IMR-90 (cell line): Measurements from ENCODE around the gene GPRC5D. TPM values are rescaled to one million over a fixed set of nuclear protein-coding genes. Genes with fewer than 3 reads are reported as not detected.
A peak's percentile ranks its signal among the peaks of the same experiment; 100 is the strongest.

Source experiments
- ATAC-seq: fragments of 200-7000 bp; cut with Tn5 transposase; 2 replicates; pipeline ENCODE4 v1.9.1; 2020; ENCODE audit warnings: low read depth, mild to moderate bottlenecking, moderate library complexity
- BruUV-seq: library from RNA; stranded (reverse); fragments of 400-500 nt; replicated peaks from 2 replicates; lab custom pipeline; 2021; lab: Mats Ljungman, UMichigan
- CTCF ChIA-PET: fragments of 300-600 bp; formaldehyde crosslinking; extraction: SDS; loops from one replicate; lab custom pipeline; 2021; ENCODE audit warnings: antibody characterized with exemption; lab: Yijun Ruan, JAX
- POLR2A ChIA-PET: fragments of 300-600 bp; sonication (Branson Sonifier 250); formaldehyde crosslinking; loops from one replicate; lab custom pipeline; 2022; ENCODE audit warnings: antibody characterized with exemption; ENCODE audit not compliant: unreplicated experiment; lab: Charles Lee
- DNase-seq: peaks from one replicate; pipeline ENCODE4 v3.0.0; 2013
- H2AFZ ChIP-seq: replicated peaks from 2 replicates; pipeline ENCODE3; 2013; ENCODE audit warnings: low read length, mild to moderate bottlenecking; ENCODE audit not compliant: poor library complexity
- H2AK5ac ChIP-seq: 2 replicates; pipeline ENCODE4 v1.6.1; 2013; ENCODE audit warnings: low read depth, low read length, inconsistent platforms
- H2AK9ac ChIP-seq: replicated peaks from 2 replicates; pipeline ENCODE3; 2013; ENCODE audit warnings: mild to moderate bottlenecking, low read depth, low read length, moderate library complexity; ENCODE audit not compliant: poor library complexity
- H2BK120ac ChIP-seq: 2 replicates; pipeline ENCODE4 v1.6.1; 2013; ENCODE audit warnings: low read depth, low read length, inconsistent platforms
- H2BK15ac ChIP-seq: 3 replicates; pipeline ENCODE4 v1.6.1; 2013; ENCODE audit warnings: low read depth, low read length, inconsistent platforms
- H2BK20ac ChIP-seq: 2 replicates; pipeline ENCODE4 v1.6.1; 2013; ENCODE audit warnings: low read depth, mild to moderate bottlenecking, inconsistent platforms, low read length, moderate library complexity
- H2BK5ac ChIP-seq: 2 replicates; pipeline ENCODE4 v1.6.1; 2013; ENCODE audit warnings: mild to moderate bottlenecking, low read depth, low read length, inconsistent platforms; ENCODE audit not compliant: poor library complexity, severe bottlenecking
- H3K14ac ChIP-seq: replicated peaks from 2 replicates; pipeline ENCODE4 v1.6.1; 2013; ENCODE audit warnings: low read depth, low read length, inconsistent platforms
- H3K18ac ChIP-seq: 2 replicates; pipeline ENCODE4 v1.6.1; 2013; ENCODE audit warnings: low read depth, low read length, control low read depth
- H3K23ac ChIP-seq: 2 replicates; pipeline ENCODE4 v1.6.1; 2013; ENCODE audit warnings: low read depth, low read length, inconsistent platforms
- H3K27ac ChIP-seq: 2 replicates; pipeline ENCODE4 v1.5.1; 2013; ENCODE audit warnings: mild to moderate bottlenecking, control low read depth, low read length; ENCODE audit not compliant: insufficient read depth
- H3K27me3 ChIP-seq: 2 replicates; pipeline ENCODE4 v1.6.1; 2013; ENCODE audit warnings: low read length; ENCODE audit not compliant: control insufficient read depth, insufficient read depth
- H3K36me3 ChIP-seq: 2 replicates; pipeline ENCODE4 v1.6.1; 2013; ENCODE audit warnings: low read length, mixed read lengths; ENCODE audit not compliant: control insufficient read depth, insufficient read depth
- H3K4ac ChIP-seq: 2 replicates; pipeline ENCODE4 v1.6.1; 2013; ENCODE audit warnings: low read depth, low read length, inconsistent platforms
- H3K4me1 ChIP-seq: 2 replicates; pipeline ENCODE4 v1.6.1; 2013; ENCODE audit warnings: low read length, mixed read lengths; ENCODE audit not compliant: control insufficient read depth, insufficient read depth
- H3K4me2 ChIP-seq: 2 replicates; pipeline ENCODE4 v1.6.1; 2013; ENCODE audit warnings: low read depth, mild to moderate bottlenecking, control low read depth, low read length, moderate library complexity
- H3K4me3 ChIP-seq: 2 replicates; pipeline ENCODE4 v1.5.1; 2013; ENCODE audit warnings: low read depth, mild to moderate bottlenecking, control low read depth, low read length, moderate library complexity; ENCODE audit not compliant: insufficient read depth
- H3K56ac ChIP-seq: 2 replicates; pipeline ENCODE4 v1.6.1; 2013; ENCODE audit warnings: low read length, inconsistent platforms; ENCODE audit not compliant: insufficient read depth; ENCODE audit errors: extremely low read depth
- H3K79me1 ChIP-seq, 2 experiments: 2 replicates each; pipeline ENCODE4 v1.6.1; 2013; ENCODE audit warnings: low read length in 2 of 2, inconsistent platforms in 1 of 2, low read depth in 1 of 2
- H3K9ac ChIP-seq: 2 replicates; pipeline ENCODE4 v1.6.1; 2013; ENCODE audit warnings: low read depth, low read length, control low read depth
- H3K9me1 ChIP-seq: 2 replicates; pipeline ENCODE4 v1.6.1; 2013; ENCODE audit warnings: low read length, inconsistent platforms; ENCODE audit not compliant: insufficient read depth
- H3K9me3 ChIP-seq: 2 replicates; pipeline ENCODE4 v1.6.1; 2013; ENCODE audit warnings: low read length; ENCODE audit not compliant: control insufficient read depth, insufficient read depth
- H4K20me1 ChIP-seq: 2 replicates; pipeline ENCODE4 v1.6.1; 2013; ENCODE audit warnings: low read length, inconsistent platforms; ENCODE audit not compliant: insufficient read depth
- H4K5ac ChIP-seq: 2 replicates; pipeline ENCODE4 v1.6.1; 2013; ENCODE audit warnings: mild to moderate bottlenecking, low read depth, low read length, control low read depth
- H4K8ac ChIP-seq, 2 experiments: 2 replicates each; pipeline ENCODE4 v1.6.1; 2013; ENCODE audit warnings: low read depth in 2 of 2, low read length in 2 of 2, control low read depth in 1 of 2, inconsistent platforms in 1 of 2
- H4K91ac ChIP-seq: 2 replicates; pipeline ENCODE4 v1.6.1; 2013; ENCODE audit warnings: low read depth, low read length, inconsistent platforms; ENCODE audit not compliant: insufficient read depth
- BHLHE40 ChIP-seq: fragments of 150-350 bp; IDR thresholded peaks from 2 replicates; pipeline ENCODE4 v1.6.1; 2016; ENCODE audit warnings: mild to moderate bottlenecking, low read depth, low read length
- CEBPB ChIP-seq: IDR thresholded peaks from 2 replicates; pipeline ENCODE4 v1.6.1; 2012; ENCODE audit warnings: low read depth, low read length, improper control_type of control experiment
- CTCF ChIP-seq: conservative IDR thresholded peaks from 2 replicates; pipeline ENCODE4 v1.5.1; 2012; ENCODE audit warnings: mild to moderate bottlenecking, low read depth, low read length, improper control_type of control experiment
- ELK1 ChIP-seq: fragments of 150-350 bp; IDR thresholded peaks from 2 replicates; pipeline ENCODE4 v1.6.1; 2016; ENCODE audit warnings: low read depth, mild to moderate bottlenecking, low read length, moderate library complexity, borderline replicate concordance
- RAD21 ChIP-seq: IDR thresholded peaks from 2 replicates; pipeline ENCODE4 v1.6.1; 2012; ENCODE audit warnings: low read length, improper control_type of control experiment
- SMC3 ChIP-seq: fragments of 150-350 bp; IDR thresholded peaks from 2 replicates; pipeline ENCODE4 v1.6.1; 2016; ENCODE audit warnings: low read depth, mild to moderate bottlenecking, antibody characterized with exemption, low read length, moderate library complexity
- WGBS, 2 experiments: methylation state at CpG; one replicate each; pipeline versions ENCODE4 v1.1.5 to v1.1.7; 2013; ENCODE audit warnings: missing lambda C conversion rate in 2 of 2; ENCODE audit not compliant: insufficient read length in 1 of 2; ENCODE audit errors: extremely low coverage in 2 of 2; 5-methylcytosine and 5-hydroxymethylcytosine counted together
- dilution Hi-C: fragments of 300-500 bp; cut with HindIII; formaldehyde crosslinking; loops from one replicate; pipeline ENCODE4 v1.14.3; 2018; ENCODE audit warnings: low sequenced_read_pairs; ENCODE audit not compliant: unreplicated experiment
- in situ Hi-C: fragments of 300-500 bp; cut with MboI; formaldehyde crosslinking; loops from 3 replicates; pipeline ENCODE4 v1.14.3; 2019; ENCODE audit warnings: low sequenced_read_pairs, inconsistent platforms, mixed read lengths
- intact Hi-C: fragments of 100-400 bp; cut with micrococcal nuclease; formaldehyde crosslinking; loops from 2 replicates; pipeline ENCODE4 v1.10.0; 2022
- polyA plus RNA-seq, 3 experiments: library from polyadenylated mRNA; depleted of rRNA; stranded (reverse); fragments of >200 nt; gene quantifications; 2 replicates each; pipeline ENCODE4 v1.2.3, GENCODE V29; 2012; ENCODE audit warnings: low replicate concordance in 1 of 3
- total RNA-seq: library from RNA; depleted of rRNA; stranded (reverse); fragments of >200 nt; gene quantifications from 2 replicates; pipeline ENCODE4 v1.2.3, GENCODE V29; 2012

GPRC5D gene
- total and polyA plus RNA-seq, 2 of the 4 experiments (the other 2 are of a cell fraction): not detected

- TF ChIP-seq CEBPB: peak; percentile 98
Observed at GRCh38 chr12:12976366-12976765, 24.4 kb upstream of the GPRC5D start (continued).

- H2AFZ ChIP-seq: peak overlapping the region; percentile 38
- H3K9me1 ChIP-seq: peaks cover 24% of the 10 kb centered on the region
- peak overlapping the region; percentile 22; the same call in 1 of the 2 replicates for H2BK120ac ChIP-seq
- no peak overlapping the region for H4K5ac ChIP-seq
- H2AK5ac ChIP-seq: peak overlapping the region; percentile 75
- H3K36me3 ChIP-seq: peaks cover 29% of the 10 kb centered on the region
- peaks cover 23% of the 10 kb centered on the region for H3K4me1 ChIP-seq
- H2AK9ac ChIP-seq: peak overlapping the region; percentile 17
- H3K4ac ChIP-seq: peak overlapping the region; percentile 43
- no peak overlapping the region for H3K9ac ChIP-seq
- dilution Hi-C loops (no loop called here), intact Hi-C loops (loop anchor here (1.0 to 5.0 kb wide), 3 partner anchors 33 to 248 kb away; no protein-coding TSS in a partner anchor), in situ Hi-C loops (no loop called here)
- H3K23ac ChIP-seq: peak overlapping the region; percentile 23
- H3K4me3 ChIP-seq: no peak overlapping the region
- no peak overlapping the region for H3K56ac ChIP-seq
- H4K20me1 ChIP-seq: peaks cover 9% of the 10 kb centered on the region
- H3K27me3 ChIP-seq: no peaks in the 10 kb centered on the region
- H3K79me1 ChIP-seq: peaks cover 22 to 50% of the 10 kb centered on the region in 2 experiments
- DNase-seq: peak; percentile 59
- peak; percentile 39 for TF ChIP-seq SMC3
- TF ChIP-seq CTCF: peak; percentile 51
- peak; percentile 57 for TF ChIP-seq RAD21
- TF ChIP-seq BHLHE40: no peak
- 0 out of 2 replicates have a peak, but pooled peaks have one; percentile 24 for TF ChIP-seq CEBPB
- no peak for TF ChIP-seq ELK1
- H2BK15ac ChIP-seq: peak overlapping the region; percentile 61; the same call in 1 of the 3 replicates
- H3K4me2 ChIP-seq: no peak overlapping the region
- ATAC-seq: no peak
- 0 out of 2 replicates have a peak overlapping the region, but pooled peaks have one; percentile 2 for H4K91ac ChIP-seq
- no TSS peak for BruUV-seq
- H3K27ac ChIP-seq: peak overlapping the region; percentile 43
- H2BK20ac ChIP-seq: peak overlapping the region; percentile 71
- H3K18ac ChIP-seq: no peak overlapping the region; the same call in 1 of the 2 replicates
- H3K14ac ChIP-seq: peak overlapping the region; percentile 24
- peak overlapping the region; percentile 65 for H2BK5ac ChIP-seq
- H4K8ac ChIP-seq: peak overlapping the region in 1 of 2 experiments; percentile 29; a peak in 1 of 4 replicates
- 83% methylated on average over 7 of the region's 14 CpGs; no CpG with 5 or more reads in 1 of the 2 experiments for WGBS, 2 experiments
- H3K9me3 ChIP-seq: peaks cover 3% of the 10 kb centered on the region; the same call in 1 of the 2 replicates
- POLR2A ChIA-PET: interaction anchor here (0.6 kb wide), 3 partner anchors 24 to 140 kb away, joined by 3 to 5 read pairs (median 4); no protein-coding TSS in a partner anchor
- CTCF ChIA-PET: interaction anchor here (0.6 to 1.7 kb wide), 12 partner anchors 9 to 209 kb away, joined by 3 to 6 read pairs (median 4); no protein-coding TSS in a partner anchor
Observed at GRCh38 chr12:12975322-12976077, 23.5 kb upstream of the GPRC5D start.
